HEK293 (cell line): Measurements from ENCODE around the gene MELTF.

Experiments
- SETDB1 ChIP-seq: IDR thresholded peaks from one replicate; pipeline ENCODE4 v1.6.1; 2017; ENCODE audit warnings: mild to moderate bottlenecking, low read length, moderate library complexity, mixed read lengths; ENCODE audit not compliant: insufficient read length
- ZNF114 ChIP-seq: fragments of 450-650 bp; formaldehyde crosslinking; IDR thresholded peaks from 2 replicates; pipeline ENCODE4 v1.5.0; 2017; ENCODE audit warnings: missing biosample characterization, missing genetic modification characterization
- ZNF747 ChIP-seq: fragments of 450-650 bp; formaldehyde crosslinking; IDR thresholded peaks from 2 replicates; pipeline ENCODE4 v1.5.1; 2016; ENCODE audit warnings: missing biosample characterization, missing genetic modification characterization
- ZSCAN30 ChIP-seq: fragments of 450-650 bp; IDR thresholded peaks from 2 replicates; pipeline ENCODE4 v1.5.1; 2018; ENCODE audit warnings: missing biosample characterization, mild to moderate bottlenecking, missing genetic modification characterization, moderate library complexity
- TF ChIP-seq, protein P1 (sequence below): fragments of 450-650 bp; formaldehyde crosslinking; IDR thresholded peaks from 2 replicates; pipeline ENCODE4 v1.5.1; 2016; ENCODE audit warnings: missing biosample characterization, missing genetic modification characterization
- TF ChIP-seq, protein P2 (sequence below): fragments of 450-650 bp; formaldehyde crosslinking; IDR thresholded peaks from 2 replicates; pipeline ENCODE4 v1.5.1; 2016; ENCODE audit warnings: missing biosample characterization, missing genetic modification characterization
- TF ChIP-seq, protein P3 (sequence below): fragments of 450-650 bp; formaldehyde crosslinking; IDR thresholded peaks from 2 replicates; pipeline ENCODE4 v1.5.1; 2016; ENCODE audit warnings: missing biosample characterization, missing genetic modification characterization, low read depth
- TF ChIP-seq, protein P4 (sequence below): fragments of 450-650 bp; formaldehyde crosslinking; IDR thresholded peaks from 2 replicates; pipeline ENCODE4 v1.5.1; 2017; ENCODE audit warnings: missing biosample characterization, mild to moderate bottlenecking, missing genetic modification characterization, moderate library complexity

DNA sequence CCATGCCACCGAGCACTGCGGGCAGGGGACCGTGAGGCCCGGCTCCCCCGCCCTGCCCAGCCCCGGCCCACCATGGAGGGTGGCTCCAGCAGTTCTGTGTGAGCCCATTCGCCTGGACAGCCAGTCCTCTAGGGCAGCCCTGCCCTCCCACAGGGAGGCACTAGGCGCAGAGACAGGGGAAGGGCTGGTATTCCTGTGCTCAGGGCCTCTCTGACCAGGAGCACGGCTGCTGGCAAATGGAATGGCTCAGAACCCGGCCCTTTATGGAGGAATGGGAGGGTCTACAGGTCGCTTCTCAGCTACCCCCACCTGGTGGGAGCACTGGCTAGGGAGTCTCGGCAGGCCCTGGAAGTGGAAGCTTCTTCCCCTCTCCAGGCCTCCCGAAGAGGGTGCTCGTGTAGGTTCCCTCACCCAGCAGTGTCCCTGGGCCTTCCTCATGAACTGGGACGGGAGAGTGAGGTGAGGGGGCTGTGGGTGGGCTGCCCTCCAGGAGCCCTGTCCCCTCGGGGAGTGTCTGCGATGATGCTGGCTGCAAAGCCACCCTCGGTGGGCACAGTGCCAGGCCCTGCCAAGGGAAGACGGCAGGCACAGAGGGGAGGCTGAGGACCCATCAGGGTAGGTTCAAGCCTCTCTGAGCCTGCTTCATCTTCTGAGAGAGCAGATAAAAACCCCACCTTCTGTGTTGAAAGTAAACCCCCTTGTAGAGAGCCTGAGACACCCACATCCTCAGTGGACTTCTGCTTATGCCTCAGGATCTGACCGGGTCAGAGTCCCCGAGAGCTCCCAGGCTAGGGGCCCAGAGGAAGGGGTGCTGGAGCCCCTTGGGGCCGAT is 1.5 kb downstream of the MELTF start:
- TF ChIP-seq, protein P1, sequence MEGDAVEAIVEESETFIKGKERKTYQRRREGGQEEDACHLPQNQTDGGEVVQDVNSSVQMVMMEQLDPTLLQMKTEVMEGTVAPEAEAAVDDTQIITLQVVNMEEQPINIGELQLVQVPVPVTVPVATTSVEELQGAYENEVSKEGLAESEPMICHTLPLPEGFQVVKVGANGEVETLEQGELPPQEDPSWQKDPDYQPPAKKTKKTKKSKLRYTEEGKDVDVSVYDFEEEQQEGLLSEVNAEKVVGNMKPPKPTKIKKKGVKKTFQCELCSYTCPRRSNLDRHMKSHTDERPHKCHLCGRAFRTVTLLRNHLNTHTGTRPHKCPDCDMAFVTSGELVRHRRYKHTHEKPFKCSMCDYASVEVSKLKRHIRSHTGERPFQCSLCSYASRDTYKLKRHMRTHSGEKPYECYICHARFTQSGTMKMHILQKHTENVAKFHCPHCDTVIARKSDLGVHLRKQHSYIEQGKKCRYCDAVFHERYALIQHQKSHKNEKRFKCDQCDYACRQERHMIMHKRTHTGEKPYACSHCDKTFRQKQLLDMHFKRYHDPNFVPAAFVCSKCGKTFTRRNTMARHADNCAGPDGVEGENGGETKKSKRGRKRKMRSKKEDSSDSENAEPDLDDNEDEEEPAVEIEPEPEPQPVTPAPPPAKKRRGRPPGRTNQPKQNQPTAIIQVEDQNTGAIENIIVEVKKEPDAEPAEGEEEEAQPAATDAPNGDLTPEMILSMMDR (tag by site-specific recombination) = no peak
- TF ChIP-seq ZNF114 (tag by site-specific recombination) (no peak), ZNF747 (tag by site-specific recombination) (no peak), SETDB1 (no peak), ZSCAN30 (tag by site-specific recombination) (no peak)
- TF ChIP-seq, protein P2, sequence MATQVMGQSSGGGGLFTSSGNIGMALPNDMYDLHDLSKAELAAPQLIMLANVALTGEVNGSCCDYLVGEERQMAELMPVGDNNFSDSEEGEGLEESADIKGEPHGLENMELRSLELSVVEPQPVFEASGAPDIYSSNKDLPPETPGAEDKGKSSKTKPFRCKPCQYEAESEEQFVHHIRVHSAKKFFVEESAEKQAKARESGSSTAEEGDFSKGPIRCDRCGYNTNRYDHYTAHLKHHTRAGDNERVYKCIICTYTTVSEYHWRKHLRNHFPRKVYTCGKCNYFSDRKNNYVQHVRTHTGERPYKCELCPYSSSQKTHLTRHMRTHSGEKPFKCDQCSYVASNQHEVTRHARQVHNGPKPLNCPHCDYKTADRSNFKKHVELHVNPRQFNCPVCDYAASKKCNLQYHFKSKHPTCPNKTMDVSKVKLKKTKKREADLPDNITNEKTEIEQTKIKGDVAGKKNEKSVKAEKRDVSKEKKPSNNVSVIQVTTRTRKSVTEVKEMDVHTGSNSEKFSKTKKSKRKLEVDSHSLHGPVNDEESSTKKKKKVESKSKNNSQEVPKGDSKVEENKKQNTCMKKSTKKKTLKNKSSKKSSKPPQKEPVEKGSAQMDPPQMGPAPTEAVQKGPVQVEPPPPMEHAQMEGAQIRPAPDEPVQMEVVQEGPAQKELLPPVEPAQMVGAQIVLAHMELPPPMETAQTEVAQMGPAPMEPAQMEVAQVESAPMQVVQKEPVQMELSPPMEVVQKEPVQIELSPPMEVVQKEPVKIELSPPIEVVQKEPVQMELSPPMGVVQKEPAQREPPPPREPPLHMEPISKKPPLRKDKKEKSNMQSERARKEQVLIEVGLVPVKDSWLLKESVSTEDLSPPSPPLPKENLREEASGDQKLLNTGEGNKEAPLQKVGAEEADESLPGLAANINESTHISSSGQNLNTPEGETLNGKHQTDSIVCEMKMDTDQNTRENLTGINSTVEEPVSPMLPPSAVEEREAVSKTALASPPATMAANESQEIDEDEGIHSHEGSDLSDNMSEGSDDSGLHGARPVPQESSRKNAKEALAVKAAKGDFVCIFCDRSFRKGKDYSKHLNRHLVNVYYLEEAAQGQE = no peak
- TF ChIP-seq, protein P3, sequence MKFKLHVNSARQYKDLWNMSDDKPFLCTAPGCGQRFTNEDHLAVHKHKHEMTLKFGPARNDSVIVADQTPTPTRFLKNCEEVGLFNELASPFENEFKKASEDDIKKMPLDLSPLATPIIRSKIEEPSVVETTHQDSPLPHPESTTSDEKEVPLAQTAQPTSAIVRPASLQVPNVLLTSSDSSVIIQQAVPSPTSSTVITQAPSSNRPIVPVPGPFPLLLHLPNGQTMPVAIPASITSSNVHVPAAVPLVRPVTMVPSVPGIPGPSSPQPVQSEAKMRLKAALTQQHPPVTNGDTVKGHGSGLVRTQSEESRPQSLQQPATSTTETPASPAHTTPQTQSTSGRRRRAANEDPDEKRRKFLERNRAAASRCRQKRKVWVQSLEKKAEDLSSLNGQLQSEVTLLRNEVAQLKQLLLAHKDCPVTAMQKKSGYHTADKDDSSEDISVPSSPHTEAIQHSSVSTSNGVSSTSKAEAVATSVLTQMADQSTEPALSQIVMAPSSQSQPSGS (tag by site-specific recombination) = no peak
- TF ChIP-seq, protein P4, sequence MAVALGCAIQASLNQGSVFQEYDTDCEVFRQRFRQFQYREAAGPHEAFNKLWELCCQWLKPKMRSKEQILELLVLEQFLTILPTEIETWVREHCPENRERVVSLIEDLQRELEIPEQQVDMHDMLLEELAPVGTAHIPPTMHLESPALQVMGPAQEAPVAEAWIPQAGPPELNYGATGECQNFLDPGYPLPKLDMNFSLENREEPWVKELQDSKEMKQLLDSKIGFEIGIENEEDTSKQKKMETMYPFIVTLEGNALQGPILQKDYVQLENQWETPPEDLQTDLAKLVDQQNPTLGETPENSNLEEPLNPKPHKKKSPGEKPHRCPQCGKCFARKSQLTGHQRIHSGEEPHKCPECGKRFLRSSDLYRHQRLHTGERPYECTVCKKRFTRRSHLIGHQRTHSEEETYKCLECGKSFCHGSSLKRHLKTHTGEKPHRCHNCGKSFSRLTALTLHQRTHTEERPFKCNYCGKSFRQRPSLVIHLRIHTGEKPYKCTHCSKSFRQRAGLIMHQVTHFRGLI (tag by site-specific recombination) = no peak
